GM19438 (cell line): ENCODE data around the gene PIGN.

Experiments used
- ATAC-seq: cut with Tn5 transposase; IDR thresholded peaks from one replicate; pipeline ENCODE4 v1.9.1; 2021; ENCODE audit warnings: low read depth; ENCODE audit not compliant: unreplicated experiment

PIGN gene

GRCh38 chr18:62018759-62019041 is 168.2 kb downstream of the PIGN start:
- ATAC-seq, result no peak

- no peak for ATAC-seq
Measured at GRCh38 chr18:62018034-62018758, 168.7 kb downstream of the PIGN start.

DNA sequence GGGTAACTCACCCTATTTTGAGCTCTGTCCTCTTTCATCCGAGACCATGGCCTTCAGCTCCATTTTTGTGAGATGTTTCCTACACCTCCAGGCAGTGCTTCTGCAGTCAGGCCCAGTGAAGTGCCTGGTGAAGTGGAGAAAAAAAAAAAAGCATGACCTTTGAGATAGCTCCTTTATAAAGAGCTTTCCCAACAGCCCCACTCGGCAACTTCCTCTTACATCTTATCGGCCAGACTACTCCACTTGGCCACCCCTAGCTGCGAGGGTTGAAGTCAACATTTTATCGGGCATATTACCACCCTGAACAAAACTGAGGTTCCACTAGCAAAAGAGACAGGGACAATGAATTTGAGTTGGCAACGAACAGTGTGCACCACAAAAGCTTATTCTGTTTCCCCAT is 169.2 kb downstream of the PIGN start:
- ATAC-seq, result no peak

DNA sequence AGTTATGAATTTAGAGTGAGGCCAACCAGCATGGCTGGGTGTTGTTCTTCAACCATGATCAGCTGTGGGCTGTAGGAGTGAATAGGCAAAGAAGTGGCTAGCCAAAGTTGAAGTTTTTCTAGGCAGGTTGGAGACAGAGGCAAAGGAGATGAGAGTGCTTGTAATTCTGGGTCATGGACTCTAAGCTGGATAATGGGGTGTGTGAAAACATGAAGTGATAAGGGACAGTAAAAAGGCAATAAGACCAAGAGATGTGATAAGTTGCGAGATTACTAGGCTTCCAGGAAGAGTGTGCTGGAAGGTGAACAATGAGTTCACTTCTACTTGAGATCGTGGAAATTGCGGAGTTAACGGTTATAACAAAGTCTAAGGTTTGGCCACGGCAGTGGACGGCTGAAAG is 175.4 kb downstream of the PIGN start:
- ATAC-seq, result no peak

GRCh38 chr18:62009521-62009920 is 177.3 kb downstream of the PIGN start:
- no peak for ATAC-seq

DNA sequence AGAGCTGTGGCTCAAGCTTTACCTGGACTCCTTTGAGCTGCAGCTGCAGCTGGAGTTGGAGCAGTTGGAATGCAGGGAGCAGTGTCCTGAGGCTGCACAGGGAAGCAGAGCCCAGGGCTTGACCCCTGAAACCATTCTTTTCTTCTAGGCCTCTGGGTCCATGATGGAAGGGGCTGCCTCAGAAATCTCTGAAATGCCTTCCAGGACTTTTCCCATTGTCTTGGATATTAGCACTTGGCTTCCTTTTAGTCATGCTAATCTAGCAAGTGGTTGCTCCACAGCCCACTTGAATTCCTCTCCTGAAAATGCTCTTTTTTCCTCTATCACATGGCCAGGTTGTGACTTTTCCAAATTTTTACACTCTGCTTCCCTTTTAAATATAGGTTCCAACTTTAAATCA is 185.5 kb downstream of the PIGN start:
- no peak for ATAC-seq

DNA sequence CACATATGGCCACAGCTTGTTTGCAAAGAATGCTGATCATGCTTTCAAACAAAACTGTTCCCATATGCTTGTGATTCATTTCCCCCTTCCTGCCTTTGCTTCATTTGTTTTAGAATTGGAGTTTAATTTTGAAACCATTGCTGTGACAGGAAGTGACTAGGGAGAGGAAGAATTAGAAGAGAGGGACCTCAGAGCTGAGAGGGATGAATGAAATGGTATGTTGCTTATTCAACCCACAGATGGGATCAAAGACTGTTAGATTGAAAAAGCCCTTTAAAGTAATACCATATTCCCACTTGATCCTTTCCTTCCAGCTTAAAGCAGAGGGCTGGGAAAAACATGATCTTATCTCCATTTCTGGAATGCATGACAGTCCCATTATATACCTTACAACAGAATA is 187.9 kb downstream of the PIGN start:
- no peak for ATAC-seq

DNA sequence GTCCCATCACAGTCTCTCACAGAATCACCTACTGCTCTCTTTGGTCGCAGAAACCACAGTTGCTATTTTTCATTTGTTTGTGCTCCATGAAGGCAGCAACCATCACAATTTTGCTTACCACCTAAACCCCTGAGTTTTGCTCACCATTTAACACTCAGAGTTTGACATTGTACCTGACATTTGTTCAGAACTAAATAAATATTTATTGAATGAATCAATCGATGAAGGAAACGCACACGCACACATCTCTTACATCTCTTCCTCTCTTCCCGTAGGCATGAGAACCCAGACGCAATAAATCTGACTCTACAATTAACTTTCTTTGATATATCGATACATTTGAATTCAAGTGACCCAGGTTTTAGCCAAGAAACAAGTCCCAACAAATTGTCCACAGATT is 188.5 kb downstream of the PIGN start:
- no peak for ATAC-seq

GRCh38 chr18:61995618-61996017 is 191.2 kb downstream of the PIGN start:
- ATAC-seq, result no peak

GRCh38 chr18:61993831-61994230 is 193.0 kb downstream of the PIGN start:
- no peak for ATAC-seq

GRCh38 chr18:61992923-61993322 is 193.9 kb downstream of the PIGN start:
- ATAC-seq, result no peak

DNA sequence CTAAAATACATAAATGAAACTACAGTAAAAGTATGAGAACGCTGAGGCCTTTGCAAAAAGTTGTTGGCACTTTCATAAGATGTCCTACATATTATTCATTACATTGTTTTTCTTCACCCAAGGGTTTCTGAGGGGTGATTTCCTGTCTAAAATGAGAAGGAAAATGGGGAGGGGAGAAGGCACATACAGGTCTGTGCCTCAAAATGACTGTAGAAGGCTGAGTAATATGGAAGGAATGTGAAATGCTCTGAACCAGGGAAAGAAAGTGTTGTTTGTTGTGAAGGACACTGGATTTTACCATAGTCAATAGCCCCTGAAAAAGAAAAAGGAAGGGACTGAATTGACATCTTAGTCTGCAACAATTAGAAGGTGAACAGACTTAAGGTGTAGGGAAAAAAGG is 194.6 kb downstream of the PIGN start:
- no peak for ATAC-seq

GRCh38 chr18:61991836-61992235 is 195.0 kb downstream of the PIGN start:
- no peak for ATAC-seq

DNA sequence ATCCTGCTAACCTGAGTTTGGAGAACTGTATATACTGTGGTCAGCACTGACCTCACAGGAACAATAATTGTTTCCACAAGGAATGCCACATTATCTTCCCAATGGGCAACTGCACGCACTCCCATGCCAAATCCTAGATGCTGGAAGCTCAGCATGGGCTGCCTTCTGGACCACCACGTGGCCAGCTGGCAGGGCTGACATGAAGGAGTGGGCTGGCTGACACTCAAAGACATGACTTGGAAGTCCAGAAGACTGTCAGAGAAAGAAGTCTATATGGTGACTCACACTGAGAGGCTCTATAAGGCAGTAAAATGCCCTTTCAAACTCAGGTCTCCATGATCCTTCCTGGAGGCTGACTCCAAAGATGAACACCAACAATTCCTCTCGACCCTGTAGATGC is 195.7 kb downstream of the PIGN start:
- ATAC-seq, result no peak
